Jurkat, Clone E6-1 (cell line): ENCODE results near the gene CIB2. TPM values are rescaled to one million over a fixed set of nuclear protein-coding genes. Genes with fewer than 3 reads are reported as not detected.
"Not testable (repeated sequence)": the region's sequence is repeated elsewhere in the genome, so short reads cannot be mapped to it uniquely, and the experiment has no call there.

Experiments
- DNase-seq: peaks from one replicate; pipeline ENCODE4 v3.0.0-alpha.2; 2011; ENCODE audit warnings: low read depth, low spot score
- H3K4me3 ChIP-seq: 2 replicates; pipeline ENCODE4 v1.5.1; 2011; ENCODE audit warnings: mild to moderate bottlenecking, low read length, control low read depth, moderate library complexity
- polyA plus RNA-seq: library from polyadenylated mRNA; unstranded; fragments of >200 nt; gene quantifications from one replicate; pipeline ENCODE4 v1.2.1, GENCODE V29; 2012; ENCODE audit warnings: missing spikeins; ENCODE audit not compliant: insufficient read length, insufficient read depth

Gene CIB2
- polyA plus RNA-seq: 30.8 TPM

DNA sequence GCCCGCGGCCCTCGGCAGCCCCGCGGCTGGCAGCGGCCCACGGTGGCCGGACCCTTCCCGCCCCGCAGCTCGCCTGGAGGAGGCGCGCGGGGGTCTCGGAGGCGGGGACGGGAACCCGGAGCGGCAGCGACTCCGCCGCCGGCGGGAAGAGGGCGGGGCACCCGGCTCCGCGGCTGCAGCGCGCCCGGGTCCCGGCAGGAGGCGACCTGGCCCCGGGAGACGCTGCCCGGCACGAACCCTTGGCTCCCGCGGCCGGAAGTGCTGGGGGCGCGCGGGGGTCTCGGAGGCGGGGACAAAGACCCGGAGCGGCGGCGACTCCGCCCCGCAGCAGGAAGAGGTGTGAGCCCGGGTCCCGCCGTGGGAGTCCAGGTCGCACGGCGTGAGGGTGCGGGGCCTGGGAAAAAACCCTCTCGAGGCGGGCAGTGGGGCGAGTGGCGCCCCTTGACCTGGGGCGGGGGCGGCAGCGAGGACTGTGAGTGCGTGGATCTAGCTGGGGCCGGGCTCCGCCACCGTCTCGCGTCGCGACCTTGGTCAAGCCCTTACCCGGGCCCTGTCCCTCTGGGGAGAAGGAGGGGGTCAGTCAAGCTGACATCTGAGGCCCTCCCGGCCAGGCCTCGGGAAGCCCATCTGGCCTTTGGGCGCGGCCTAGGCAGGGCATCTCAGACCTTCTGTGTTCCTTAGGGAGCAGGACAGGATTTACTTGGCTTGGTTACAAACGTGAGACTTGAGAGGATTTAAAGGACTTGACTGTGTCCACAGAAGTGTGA is at the start of gene CIB2:
TSS of gene CIB2 (minus strand) at position 151 of the 767 bp plus-strand sequence. CDS start 230 bp downstream, outside the sequence.
- DNase-seq: peak; percentile 63
- H3K4me3 ChIP-seq: peak within 1 kb of the TSS; percentile 86

DNA sequence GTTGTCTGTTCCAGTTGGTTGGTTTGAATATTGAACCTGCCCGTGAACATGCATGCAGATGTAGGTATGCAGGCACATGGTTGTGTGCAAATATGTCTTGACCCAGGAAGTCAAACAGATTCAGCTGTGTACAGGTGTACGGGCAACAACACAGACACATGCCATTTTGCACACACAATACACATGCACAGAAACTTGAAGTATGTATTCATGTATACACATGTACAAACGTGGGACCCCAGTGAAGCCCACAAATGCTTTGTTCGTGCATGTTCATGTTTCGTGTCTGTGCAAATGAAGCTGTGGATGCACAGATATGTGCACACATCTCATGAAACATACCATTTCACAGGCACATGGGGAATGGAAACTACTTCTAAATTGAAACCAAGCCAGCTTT is 48.7 kb upstream of the CIB2 start:
- no peak for DNase-seq
- H3K4me3 ChIP-seq: no peak overlapping the region

DNA sequence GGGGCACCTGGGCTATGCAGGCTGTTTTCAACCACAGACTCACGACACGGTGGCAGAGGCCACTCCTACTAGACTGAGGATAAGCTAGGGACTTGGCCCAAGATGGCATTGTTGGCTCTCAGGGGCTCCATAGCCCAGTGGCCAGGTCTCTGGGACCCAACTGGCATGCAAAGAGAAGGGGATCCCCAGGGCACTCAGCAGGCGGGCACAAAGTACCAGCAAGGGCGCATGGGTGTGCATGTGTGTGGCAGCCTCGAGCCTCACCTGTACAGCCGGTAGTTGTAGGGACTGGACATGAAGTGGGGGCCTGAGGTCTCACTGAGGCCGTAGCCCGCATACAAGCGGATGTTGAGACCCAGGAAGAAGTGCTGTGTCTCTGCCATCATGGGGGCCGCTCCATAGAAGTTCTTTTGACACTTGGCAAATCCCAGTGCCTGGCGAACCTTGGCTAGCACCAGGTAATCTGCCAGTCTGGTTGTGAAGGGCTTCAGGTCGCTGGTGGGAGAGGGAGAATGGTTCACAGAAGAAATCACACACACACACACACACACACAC is 48.1 kb upstream of the CIB2 start:
- H3K4me3 ChIP-seq: no peak overlapping the region
- no peak for DNase-seq

DNA sequence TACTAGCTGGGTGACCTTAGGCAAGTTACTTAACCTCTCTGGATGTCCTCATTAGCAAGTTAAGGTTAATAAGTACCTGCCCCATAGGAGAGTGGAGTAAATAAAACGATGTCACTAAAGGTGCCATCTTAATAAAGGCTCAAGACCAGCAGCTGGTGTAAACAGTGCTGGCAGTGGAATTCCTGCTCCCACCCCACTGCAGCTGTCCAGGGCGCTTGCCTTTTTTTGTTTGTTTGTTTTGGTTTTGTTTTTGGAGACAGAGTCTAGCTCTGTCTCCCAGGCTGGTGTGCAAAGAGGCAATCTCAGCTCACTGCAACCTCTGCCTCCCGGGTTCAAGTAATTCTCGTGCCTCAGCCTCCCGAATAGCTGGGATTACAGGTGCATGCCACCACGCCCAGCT is 46.8 kb upstream of the CIB2 start:
- no peak for DNase-seq
- H3K4me3 ChIP-seq: no peak overlapping the region

DNA sequence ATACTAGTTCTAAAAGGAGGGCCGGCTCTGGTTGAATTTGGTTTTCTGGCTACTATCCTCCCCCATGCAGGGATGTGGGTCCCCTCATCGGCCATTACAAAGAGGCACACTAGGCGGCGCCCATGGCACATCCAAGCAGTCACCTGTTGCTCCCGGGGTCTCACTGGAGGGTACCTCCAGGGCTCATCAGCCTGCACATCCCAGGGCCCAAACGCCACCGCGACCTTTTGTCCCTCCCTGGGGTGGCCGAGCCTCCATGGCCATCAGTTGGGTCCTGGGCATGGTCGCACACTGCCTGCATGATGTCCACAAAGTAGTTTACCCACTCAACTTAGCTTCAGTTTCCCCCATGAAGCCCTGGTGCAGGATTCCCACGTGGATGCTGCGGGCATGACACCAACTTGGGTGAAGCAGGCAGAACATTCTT is 46.2 kb upstream of the CIB2 start:
- no peak overlapping the region for H3K4me3 ChIP-seq
- DNase-seq: no peak

DNA sequence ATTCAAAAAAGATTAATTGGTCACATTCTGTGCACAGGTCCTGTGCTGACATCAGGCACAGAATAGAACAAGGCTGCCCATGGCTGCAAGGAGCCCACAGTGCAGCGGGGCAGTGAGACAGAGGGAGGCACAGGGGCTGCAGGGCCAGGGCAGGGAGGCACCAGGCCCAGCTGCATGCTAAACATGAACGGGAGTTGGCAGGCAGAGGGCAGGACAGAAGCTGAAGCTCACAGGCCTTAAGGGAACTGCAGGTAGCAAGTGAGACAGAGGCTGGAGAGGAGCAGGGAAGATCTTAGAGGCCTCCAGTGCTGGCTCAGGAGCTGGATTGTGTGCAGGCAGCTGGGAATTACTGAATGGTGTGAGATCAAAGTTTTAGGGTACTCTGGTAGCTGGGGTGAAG is 44.1 kb upstream of the CIB2 start:
- DNase-seq: no peak
- H3K4me3 ChIP-seq: no peak overlapping the region

DNA sequence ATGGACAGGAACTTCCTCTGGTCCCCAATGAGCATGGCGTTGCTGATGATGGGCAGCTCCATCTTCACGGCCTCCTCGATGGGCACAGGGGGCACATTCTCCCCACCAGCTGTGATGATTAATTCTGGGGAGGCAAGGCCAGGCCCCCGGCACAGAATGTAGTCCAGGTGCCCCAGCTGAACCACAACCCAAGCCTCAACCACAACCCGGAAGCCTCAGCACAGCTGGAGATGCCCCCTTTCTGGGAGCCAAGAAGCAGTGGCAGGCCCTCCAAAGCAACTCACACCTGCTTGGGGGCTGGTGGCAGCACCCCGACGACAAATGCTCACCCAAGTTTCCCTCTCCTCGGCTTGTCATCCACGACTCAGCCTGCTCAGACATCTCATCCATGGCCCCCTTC is 43.2 kb upstream of the CIB2 start:
- H3K4me3 ChIP-seq: no peak overlapping the region
- DNase-seq: peak; percentile 94

DNA sequence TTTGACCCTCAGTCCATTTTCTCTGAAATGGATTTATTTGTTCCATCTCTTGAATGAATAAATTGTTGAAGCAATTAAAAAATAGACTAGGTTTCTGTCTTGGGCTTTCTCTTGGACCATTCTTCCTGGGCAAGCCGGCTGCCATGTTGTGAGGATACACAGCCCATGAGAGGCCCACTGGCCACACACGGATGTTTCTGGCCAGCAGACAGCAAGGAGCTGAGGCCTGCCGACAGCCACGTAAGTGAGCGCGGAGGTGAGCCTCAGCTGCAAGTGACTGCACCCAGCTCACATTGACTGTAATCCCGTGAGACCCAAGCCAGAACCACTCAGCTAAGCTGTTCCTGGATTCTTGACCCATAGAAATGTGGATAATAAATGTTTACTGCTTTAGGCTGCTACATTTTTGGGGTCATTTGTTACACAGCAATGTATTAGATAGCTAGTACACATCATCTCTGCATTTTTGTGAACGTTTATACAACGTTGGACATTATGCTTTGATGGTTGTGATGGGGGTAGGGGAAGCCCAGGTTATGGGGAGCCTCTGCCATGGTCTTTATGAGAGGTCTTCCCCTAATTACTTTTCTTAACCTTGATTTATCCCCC is 40.7 kb upstream of the CIB2 start:
- DNase-seq: no peak
- H3K4me3 ChIP-seq: no peak overlapping the region

DNA sequence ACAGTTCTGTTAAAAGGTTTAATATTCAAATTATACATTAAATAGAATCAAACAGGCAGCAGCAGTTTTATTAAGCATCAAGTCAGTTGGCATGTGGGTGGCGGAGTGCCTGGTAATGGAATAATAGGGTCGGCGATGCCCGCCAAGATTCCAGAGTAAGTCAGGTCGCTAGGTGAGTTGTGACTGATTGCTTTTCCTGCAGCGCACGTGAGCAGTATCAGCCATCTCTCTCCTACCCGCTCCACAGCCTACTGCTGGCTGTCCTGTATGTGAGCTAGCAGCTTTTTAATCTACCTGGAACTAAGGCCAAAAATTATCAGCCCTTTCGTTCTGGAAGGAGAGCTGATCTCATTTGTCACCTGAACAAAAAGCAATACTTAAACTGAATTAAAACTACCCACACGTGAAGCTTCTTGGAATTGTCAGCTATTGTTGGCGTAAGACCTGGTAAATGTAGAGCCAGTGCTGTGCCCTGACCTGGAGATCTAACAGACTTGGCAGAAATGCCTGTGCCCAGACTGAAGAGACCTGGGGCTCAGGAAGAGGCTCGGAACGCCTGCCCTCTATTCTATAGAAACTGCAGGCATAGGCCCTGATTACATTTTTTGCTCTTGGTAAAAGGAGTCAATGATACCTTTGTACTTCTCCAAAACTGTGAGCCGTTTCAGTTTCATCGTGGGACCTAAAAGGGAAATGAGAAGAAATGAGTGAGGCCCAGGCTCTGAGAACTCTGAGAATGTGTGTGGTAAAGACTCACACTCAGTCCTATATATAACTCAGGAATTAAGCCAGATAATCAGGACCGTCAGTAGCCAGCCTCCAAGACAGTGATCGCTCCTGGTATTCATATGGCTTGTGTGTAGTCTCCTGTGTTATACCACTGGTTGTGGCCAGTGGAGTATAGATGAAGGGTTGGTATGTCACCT is 39.9 kb upstream of the CIB2 start:
- DNase-seq: no peak
- H3K4me3 ChIP-seq: no peak overlapping the region

DNA sequence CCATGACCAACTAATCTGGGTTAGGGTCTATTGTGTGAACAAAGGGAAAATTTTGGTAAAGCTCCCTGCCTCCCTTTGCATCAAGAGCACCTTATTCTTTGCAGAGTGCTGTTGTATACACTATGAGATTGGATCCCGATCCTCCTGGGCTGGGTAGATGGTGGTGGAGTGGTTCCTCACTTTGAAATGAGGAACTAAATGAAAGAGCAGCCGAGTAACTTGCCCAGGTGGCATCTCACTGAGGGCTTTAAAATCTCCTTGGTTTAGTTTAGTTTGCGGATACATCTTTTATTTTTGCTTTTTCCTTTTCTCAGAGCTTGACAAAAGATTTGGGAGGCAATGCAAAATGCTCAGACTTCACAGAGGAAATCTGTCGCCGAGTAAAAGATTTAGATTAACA is 37.4 kb upstream of the CIB2 start:
- no peak overlapping the region for H3K4me3 ChIP-seq
- no peak for DNase-seq

DNA sequence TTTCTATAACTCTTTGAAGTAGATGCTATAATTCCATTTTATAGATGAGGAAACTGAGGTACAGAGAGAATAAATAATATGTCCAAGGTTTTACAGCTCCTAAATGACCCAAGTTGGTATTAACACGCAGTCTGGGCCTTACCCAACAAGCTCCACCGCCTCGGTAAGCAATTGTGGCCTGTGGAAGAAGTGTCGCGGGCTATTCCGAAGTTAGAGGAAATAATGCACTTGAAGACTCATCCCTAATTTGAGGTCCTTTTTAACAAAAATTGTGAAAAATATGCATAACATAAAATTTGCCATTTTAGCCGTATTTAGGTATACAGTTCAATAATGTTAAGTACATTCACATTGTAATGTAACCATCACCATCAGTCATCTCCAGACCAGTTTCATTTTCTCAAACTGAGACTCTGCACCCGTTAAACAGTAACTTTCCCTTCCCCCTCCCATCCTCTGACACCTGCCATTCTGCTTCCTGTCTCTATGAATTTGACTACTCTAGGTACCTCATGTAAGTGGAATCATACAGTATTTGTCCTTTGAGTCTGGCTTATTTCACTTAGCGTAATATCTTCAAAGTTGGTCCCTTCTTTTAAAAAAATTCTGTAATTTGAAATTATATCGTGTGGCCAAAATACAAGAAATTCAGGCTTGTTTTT is 36.1 kb upstream of the CIB2 start:
- DNase-seq: peak; percentile 90
- H3K4me3 ChIP-seq: peak overlapping the region; percentile 3

DNA sequence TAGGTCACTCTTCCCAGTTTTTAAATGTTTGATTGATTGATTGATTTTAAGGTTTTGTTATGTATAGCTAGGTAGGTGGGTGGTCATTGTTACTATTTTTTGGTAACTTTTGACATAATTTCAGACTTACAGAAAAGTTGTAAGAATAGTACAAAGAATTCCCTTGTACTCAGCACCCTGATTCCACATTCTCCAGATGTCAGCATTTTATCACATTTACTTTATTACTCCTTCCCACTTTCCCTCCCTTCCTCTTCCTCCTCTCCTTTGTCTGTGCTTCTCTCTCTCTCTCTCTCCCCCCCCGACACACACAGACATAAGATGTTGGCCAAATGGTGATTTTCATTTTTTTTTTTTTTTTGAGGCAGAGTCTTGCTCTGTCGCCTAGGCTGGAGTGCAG is 32.8 kb upstream of the CIB2 start:
- no peak for DNase-seq
- no peak overlapping the region for H3K4me3 ChIP-seq

DNA sequence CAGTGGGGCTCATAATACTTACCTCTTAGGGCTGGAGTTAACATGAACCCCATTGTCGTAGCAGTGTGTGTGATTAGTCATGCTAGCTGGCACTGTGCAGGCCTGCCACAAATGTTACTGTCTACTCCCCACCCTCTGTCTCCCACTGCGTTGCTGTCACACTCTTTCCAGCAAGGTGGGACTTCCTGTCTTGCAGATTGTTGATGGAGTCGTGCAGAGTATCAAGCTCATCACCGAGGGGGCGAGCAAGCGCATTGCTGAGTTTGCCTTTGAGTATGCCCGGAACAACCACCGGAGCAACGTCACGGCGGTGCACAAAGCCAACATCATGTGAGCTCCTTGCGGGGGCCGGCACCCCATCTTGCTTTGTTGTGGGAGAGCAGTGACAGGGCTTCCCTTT is 30.8 kb upstream of the CIB2 start:
- peak overlapping the region; percentile 39 for H3K4me3 ChIP-seq
- peak; percentile 91 for DNase-seq

DNA sequence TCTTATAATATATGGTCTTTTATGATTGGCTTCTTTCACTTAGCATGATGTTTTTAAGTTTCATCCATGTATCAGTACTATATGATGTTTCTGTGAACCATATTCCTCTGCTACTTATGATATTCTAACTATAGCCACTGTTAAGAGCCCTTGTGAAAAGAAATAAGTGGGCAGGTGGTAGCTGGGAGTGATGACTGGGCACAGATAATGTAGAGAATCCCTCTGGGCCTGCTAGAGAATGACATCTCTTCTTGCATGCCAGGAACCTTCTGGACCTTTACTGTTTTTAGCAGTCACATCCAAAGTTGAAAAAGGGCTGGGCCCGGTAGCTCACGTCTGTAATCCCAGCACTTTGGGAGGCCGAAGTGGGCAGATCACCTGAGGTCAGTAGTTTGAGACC is 28.1 kb upstream of the CIB2 start:
- no peak overlapping the region for H3K4me3 ChIP-seq
- no peak for DNase-seq

DNA sequence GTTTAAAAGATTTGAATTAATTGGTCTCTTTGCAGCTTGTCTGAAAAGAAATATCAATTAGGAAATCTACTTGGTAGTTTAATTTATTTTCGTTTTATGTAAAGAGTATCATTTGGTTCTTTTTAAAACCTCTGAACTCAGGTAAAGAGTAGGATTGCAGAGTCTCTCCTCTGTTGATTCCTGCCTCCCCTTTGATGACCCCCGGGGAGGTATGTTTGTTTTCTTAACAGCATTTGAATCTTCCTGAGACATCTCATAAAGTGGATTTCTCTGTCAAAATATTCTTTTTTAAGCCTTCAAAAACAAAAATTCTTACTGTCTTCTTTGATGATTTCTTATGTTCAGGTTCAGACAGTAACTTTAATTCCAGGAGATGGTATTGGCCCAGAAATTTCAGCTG is 26.0 kb upstream of the CIB2 start:
- no peak overlapping the region for H3K4me3 ChIP-seq

DNA sequence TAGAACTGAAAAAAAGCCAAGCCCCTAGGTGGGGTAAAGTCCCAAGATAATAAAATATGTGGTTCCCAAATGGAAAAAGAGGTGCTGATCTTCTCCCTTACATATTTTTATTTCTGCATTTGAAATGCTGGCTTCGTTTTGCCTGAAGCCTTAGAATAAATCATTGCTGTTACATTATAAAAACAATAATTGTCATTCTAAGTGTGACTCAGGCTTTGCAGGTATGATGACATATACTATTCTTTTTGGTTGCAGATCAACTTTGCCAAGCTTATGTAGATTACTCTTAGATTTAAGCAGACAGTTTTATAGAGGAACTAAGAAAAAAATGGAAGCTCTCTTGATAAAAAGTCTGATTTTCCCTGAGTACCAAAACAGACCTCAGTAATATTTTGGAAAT is 25.4 kb upstream of the CIB2 start:
- no peak for DNase-seq
- H3K4me3 ChIP-seq: no peak overlapping the region

More for the DNA sequence above, 26.0 kb upstream of the CIB2 start:
- no peak for DNase-seq

DNA sequence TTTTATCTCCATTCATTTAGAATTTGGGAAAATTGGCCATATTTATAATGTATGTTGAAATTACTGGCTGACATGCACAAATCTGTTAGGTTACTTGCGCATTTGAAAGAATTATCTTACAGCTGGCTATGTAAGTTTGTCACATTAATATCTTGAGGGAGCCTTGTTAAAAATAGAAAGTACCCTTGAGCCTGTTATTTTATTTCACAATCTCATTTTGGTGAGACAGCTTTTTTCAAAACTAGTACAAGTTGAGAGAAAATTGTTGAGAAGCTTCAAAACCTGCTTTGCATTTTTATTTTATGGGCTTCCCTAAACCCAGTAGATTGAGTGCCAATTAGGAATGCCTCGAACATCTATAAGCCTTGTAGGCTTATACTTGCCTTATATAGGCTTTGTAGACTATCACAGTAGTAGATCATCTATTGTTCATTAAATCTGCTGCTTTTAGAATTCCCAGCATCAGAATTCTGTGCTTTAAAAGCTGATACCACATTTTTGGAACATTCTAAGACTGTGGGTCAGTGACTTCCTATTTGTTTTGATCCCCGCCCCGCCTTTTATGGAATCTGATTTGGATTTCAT is 24.2 kb upstream of the CIB2 start:
- no peak for DNase-seq

DNA sequence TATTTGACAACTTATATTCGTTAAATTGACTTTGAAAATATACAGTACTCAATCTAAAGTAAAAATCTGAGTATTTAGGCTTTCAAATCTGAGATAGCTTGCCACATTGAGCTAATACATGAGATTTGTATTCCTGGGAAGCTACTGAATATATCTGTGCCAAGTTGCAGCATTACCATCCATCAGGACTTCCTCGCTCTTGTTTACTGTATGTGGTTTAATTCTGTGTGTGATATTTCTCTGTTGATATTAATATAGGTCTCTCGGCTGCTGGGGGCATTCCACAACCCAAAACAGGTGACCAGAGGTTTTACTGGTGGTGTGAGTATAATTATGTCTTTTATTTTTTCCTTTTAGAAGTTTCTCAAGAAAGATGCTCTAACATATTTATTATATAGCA is 23.7 kb upstream of the CIB2 start:
- no peak for DNase-seq

More for the DNA sequence above, 24.2 kb upstream of the CIB2 start:
- H3K4me3 ChIP-seq: no peak overlapping the region

DNA sequence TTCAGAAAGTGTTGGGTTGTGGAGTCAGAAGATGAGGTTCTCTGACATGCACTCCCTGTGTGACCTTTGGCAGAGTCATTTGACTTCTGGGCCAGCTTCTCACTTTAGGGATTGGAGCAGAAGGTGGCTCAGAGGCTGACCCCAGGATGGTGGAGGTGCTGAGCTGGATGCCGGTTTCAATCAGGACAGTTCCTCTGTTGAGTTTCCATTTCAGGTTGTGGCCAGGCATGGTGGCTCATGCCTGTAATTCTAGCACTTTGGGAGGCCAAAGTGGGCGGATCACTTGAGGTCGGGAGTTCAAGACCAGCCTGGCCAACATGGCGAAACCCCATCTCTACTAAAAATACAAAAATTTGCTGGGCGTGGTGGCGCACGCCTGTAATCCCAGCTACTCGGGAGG is 19.8 kb upstream of the CIB2 start:
- not testable (repeated sequence) for DNase-seq, H3K4me3 ChIP-seq

More for the DNA sequence above, 23.7 kb upstream of the CIB2 start:
- H3K4me3 ChIP-seq: no peak overlapping the region
